GM13976 (cell line): ENCODE results near the gene ZNF160.

Experiments
- DNase-seq: peaks from one replicate; pipeline ENCODE4 v3.0.0; 2012; ENCODE audit warnings: low spot score
- in situ Hi-C: fragments of 300-500 bp; cut with MboI; formaldehyde crosslinking; loops from one replicate; pipeline ENCODE4 v1.12.0; 2022; ENCODE audit warnings: low sequenced_read_pairs, mixed read lengths, inconsistent platforms; ENCODE audit not compliant: unreplicated experiment
- TF ChIP-seq, protein P1 (sequence below): IDR thresholded peaks from 2 replicates; pipeline ENCODE4 v1.5.1; 2012; ENCODE audit warnings: borderline replicate concordance, mild to moderate bottlenecking; ENCODE audit not compliant: insufficient read depth; ENCODE audit errors: extremely low read depth, missing control alignments, control extremely low read depth

ZNF160 gene

DNA sequence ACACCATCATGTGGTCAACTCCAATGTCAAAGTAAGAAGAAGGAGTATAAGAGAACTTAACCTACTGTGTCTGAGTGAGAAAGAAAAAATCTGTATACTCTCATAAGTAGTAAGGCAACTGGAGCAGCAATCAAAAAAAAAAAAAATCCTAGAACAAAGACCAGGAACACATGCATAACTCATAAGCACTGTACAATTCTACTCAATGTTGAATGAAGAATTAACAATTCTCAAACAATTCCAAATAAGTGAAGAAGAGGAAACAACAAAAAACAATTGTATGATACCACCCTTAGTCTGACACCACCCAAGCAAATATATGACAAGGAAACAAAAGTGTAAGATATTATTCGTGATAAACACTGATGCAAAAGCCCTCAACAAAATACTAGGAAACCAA is 24.6 kb downstream of the ZNF160 start:
- TF ChIP-seq, protein P1, sequence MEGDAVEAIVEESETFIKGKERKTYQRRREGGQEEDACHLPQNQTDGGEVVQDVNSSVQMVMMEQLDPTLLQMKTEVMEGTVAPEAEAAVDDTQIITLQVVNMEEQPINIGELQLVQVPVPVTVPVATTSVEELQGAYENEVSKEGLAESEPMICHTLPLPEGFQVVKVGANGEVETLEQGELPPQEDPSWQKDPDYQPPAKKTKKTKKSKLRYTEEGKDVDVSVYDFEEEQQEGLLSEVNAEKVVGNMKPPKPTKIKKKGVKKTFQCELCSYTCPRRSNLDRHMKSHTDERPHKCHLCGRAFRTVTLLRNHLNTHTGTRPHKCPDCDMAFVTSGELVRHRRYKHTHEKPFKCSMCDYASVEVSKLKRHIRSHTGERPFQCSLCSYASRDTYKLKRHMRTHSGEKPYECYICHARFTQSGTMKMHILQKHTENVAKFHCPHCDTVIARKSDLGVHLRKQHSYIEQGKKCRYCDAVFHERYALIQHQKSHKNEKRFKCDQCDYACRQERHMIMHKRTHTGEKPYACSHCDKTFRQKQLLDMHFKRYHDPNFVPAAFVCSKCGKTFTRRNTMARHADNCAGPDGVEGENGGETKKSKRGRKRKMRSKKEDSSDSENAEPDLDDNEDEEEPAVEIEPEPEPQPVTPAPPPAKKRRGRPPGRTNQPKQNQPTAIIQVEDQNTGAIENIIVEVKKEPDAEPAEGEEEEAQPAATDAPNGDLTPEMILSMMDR = no peak
- in situ Hi-C loops = no loop called here
- DNase-seq = no peak

DNA sequence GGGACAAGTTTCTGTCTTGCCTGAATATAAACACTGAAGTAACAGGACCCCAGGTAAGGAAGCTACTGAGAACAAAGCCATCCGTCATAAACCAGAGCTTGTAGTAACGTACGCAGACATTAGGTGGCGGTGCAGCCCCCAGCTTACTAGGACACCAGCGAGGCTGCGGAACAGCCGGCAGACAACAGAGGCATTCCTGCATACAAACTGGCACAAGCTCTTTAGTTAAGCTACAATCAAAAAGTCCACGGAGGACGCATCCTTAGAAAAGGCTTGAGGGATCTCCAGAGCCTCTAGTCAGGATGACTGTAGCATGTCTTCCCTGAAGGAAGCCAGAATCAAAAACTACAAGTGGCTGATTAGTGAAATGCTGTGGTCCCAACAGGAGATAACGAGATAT is 26.2 kb downstream of the ZNF160 start:
- TF ChIP-seq, protein P1 = no peak
- DNase-seq = no peak
- in situ Hi-C loops = no loop called here

DNA sequence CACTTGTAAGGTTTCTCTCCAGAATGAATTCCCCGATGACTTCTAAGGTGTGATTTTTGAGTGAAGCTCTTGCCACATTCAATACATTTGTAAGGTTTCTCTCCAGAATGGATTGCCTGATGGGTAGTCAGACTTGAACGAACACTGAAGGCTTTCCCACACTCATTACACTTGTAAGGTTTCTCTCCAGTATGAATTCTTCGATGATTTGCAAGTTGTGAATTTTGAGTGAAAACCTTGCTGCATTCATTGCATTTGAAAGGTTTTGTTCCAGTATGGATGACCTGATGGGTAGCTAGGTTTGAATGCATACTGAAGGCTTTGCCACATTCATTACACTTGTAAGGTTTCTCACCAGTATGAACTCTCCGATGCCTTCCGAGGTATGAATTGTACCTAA is 34.4 kb downstream of the ZNF160 start:
- TF ChIP-seq, protein P1 = no peak
- no peak for DNase-seq
- in situ Hi-C loops = no loop called here

DNA sequence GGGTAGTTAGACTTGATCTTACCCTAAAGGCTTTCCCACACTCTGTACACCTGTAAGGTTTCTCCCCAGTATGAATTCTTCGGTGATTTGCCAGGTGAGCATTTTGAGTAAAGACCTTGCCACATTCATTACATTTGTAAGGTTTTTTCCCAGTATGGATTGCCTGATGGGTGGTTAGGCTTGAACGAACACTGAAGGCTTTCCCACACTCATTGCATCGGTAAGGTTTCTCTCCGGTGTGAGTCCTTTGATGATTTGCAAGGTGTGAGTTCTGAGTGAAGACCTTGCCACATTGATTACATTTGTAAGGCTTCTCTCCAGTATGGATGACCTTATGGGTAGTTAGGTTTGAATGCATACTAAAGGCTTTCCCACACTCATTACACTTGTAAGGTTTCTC is 35.0 kb downstream of the ZNF160 start:
- TF ChIP-seq, protein P1 = no peak
- in situ Hi-C loops = no loop called here
- DNase-seq = no peak

DNA sequence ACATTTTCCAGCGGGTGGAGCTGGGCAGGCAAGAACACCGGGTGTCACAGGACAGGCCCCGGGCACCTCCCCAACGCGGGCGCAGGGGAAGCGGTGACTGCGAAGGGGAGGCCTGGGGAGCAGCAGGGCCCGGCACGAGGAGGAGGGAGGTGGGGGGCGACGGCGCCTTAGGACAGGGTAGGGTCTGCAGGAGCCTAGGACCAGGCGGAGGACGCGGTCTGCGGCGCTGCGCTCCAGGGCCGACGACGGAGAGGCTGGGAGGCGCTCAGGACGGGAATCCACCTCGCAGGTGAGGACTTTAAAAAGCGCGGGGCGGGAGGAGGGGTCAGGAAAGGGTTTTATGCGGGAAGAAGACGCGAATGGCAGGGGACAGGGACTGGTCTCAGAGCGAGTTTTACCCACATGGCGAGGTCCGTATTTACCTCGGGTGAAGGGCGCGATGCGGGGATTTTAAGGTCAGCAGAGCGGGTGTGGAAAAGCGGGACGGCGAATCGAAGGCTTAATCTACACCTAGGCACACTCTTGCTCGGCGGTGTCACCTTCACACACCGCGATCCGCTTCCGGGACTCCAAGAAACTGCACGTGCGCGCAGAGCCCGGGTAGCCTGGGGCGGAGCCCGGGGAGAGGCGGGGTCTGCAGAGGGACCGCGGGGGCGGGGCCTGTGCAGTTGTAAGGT is 45.2 kb downstream of the ZNF160 start:
- DNase-seq = no peak
- in situ Hi-C loops = no loop called here
- TF ChIP-seq, protein P1 = no peak

DNA sequence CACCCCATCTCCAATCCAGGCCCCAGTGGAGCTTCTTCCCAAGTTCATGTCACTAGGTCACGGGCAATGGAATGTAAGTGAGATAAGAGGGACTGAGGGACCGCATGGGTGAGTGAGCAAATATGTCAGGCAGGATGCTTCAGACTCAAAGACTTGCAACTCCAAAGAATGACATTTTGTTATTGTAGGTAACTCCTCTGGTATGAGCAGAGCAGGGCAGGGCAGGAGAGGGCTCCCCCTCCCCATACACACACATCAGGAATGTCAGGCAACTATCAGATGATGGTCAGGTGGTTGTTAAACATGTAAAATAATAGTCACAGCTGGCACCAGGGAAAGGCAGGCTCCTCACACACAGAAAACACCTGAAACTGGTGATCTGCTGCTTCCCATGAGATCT is 48.1 kb downstream of the ZNF160 start:
- in situ Hi-C loops = no loop called here

More for the DNA sequence above, 48.1 kb downstream of the ZNF160 start:
- TF ChIP-seq, protein P1 = no peak
- no peak for DNase-seq
